ENCODE results near the gene SSR3.
"Not testable (repeated sequence)": the region's sequence is repeated elsewhere in the genome, so short reads cannot be mapped to it uniquely, and the experiment has no call there.

The SSR3 gene

DNA sequence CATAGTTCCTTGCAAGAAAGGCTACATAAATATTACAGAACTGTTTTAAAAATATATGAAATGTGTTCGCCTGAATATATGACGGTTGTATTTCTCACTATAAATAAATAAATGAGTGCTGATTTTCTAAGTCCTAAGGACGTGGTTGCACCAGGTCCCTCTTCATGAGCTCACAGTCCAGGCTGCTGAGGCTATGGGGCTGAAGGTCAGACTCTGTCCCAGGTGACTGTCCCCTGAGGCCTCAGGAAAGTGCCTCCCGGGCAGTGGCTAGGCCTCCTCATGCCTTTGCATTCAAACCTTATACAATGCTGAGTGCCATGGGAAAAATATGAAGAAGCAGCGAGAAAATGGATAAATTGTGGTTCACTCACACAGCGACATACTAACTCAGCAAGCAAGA, 43.5 kb upstream of the SSR3 start (continued):
- TF ChIP-seq, protein P1, sequence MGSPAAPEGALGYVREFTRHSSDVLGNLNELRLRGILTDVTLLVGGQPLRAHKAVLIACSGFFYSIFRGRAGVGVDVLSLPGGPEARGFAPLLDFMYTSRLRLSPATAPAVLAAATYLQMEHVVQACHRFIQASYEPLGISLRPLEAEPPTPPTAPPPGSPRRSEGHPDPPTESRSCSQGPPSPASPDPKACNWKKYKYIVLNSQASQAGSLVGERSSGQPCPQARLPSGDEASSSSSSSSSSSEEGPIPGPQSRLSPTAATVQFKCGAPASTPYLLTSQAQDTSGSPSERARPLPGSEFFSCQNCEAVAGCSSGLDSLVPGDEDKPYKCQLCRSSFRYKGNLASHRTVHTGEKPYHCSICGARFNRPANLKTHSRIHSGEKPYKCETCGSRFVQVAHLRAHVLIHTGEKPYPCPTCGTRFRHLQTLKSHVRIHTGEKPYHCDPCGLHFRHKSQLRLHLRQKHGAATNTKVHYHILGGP (tag by site-specific recombination; IDR thresholded peaks at IDR 0.05) = no peak
- TF ChIP-seq, protein P2, sequence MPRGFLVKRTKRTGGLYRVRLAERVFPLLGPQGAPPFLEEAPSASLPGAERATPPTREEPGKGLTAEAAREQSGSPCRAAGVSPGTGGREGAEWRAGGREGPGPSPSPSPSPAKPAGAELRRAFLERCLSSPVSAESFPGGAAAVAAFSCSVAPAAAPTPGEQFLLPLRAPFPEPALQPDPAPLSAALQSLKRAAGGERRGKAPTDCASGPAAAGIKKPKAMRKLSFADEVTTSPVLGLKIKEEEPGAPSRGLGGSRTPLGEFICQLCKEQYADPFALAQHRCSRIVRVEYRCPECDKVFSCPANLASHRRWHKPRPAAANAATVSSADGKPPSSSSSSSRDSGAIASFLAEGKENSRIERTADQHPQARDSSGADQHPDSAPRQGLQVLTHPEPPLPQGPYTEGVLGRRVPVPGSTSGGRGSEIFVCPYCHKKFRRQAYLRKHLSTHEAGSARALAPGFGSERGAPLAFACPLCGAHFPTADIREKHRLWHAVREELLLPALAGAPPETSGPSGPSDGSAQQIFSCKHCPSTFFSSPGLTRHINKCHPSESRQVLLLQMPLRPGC (tag by site-specific recombination; IDR thresholded peaks at IDR 0.05) = no peak

DNA sequence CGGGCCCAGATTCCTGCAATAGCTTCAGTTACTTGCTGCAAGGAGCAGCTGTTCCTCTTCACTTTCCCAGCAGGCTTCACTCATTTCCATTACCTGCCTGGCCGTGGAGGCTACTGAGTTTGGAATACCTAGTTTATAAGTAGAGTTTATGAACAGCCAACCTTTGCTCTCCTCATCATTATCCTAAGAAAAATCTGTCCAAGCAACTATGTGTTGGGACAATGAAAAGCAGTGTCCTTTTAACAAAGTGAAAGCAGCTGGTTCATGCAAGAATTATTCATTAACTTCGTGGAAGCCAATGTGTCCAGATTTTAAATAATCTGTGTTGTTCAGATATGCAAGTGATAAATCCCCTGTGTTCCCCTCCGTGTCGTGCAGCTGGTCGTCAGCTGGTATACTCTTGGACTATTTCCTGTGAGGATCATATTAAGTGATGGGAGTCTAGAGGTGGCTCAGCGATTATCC, 39.3 kb upstream of the SSR3 start:
- Histone ChIP-seq H3K36me3 (ENCODE audit: control insufficient read depth in 2 of 2, insufficient read depth in 1 of 2, low read length in 2 of 2) (no peaks in the 10 kb centered on the region), H3K27ac (ENCODE audit: extremely low read depth, low read depth, low read length) (no peak overlapping the region), H3K9me3 (ENCODE audit: control insufficient read depth, insufficient read depth, low read depth, low read length) (no peaks in the 10 kb centered on the region), H3K4me1 (ENCODE audit: control insufficient read depth, insufficient read depth, low read length) (no peaks in the 10 kb centered on the region), H3K4me3 (ENCODE audit: low read depth, low read length) (no peak overlapping the region)
- ChIA-PET POLR2A (no interaction called here), CTCF (no interaction called here)
- no peak for TF ChIP-seq ZNF138 (tag by site-specific recombination; IDR thresholded peaks at IDR 0.05; ENCODE audit: borderline replicate concordance)

DNA sequence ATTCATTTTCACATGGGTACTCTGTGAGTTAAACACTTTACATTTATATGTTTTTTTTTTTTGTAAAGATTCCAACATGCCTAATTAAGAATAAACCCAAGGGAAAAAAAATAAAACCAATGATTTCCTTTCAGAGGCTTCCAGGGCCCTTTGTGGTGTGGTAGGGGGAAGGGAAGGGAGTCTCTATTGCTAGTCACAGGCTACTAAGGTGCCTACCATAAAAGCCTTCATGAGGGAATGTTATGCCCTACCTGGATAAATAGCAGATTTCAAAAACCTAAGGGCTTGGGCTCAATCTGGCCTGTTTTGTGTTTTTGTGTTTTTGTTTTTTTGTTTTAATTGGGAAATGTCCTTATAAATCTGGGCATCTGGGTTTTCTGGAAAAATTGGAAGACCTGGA, 38.9 kb upstream of the SSR3 start:
- Histone ChIP-seq H3K27ac (ENCODE audit: extremely low read depth, low read depth, low read length) (no peak overlapping the region), H3K4me1 (ENCODE audit: control insufficient read depth, insufficient read depth, low read length) (no peaks in the 10 kb centered on the region), H3K4me3 (ENCODE audit: low read depth, low read length) (no peak overlapping the region), H3K9me3 (ENCODE audit: control insufficient read depth, insufficient read depth, low read depth, low read length) (no peaks in the 10 kb centered on the region), H3K36me3 (ENCODE audit: control insufficient read depth in 2 of 2, insufficient read depth in 1 of 2, low read length in 2 of 2) (no peaks in the 10 kb centered on the region)
- CTCF ChIA-PET = no interaction called here
- TF ChIP-seq ZNF366 (tag by site-specific recombination; conservative IDR thresholded peaks at IDR 0.05) = no peak
- TF ChIP-seq, protein P3, sequence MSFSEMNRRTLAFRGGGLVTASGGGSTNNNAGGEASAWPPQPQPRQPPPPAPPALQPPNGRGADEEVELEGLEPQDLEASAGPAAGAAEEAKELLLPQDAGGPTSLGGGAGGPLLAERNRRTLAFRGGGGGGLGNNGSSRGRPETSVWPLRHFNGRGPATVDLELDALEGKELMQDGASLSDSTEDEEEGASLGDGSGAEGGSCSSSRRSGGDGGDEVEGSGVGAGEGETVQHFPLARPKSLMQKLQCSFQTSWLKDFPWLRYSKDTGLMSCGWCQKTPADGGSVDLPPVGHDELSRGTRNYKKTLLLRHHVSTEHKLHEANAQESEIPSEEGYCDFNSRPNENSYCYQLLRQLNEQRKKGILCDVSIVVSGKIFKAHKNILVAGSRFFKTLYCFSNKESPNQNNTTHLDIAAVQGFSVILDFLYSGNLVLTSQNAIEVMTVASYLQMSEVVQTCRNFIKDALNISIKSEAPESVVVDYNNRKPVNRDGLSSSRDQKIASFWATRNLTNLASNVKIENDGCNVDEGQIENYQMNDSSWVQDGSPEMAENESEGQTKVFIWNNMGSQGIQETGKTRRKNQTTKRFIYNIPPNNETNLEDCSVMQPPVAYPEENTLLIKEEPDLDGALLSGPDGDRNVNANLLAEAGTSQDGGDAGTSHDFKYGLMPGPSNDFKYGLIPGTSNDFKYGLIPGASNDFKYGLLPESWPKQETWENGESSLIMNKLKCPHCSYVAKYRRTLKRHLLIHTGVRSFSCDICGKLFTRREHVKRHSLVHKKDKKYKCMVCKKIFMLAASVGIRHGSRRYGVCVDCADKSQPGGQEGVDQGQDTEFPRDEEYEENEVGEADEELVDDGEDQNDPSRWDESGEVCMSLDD (tag by site-specific recombination; IDR thresholded peaks at IDR 0.05) = no peak
- no peak for TF ChIP-seq BCL11B (tag by site-specific recombination; IDR thresholded peaks at IDR 0.05; ENCODE audit: low read depth)
- TF ChIP-seq ZNF175 (tag by site-specific recombination; IDR thresholded peaks at IDR 0.05) = no peak
- peak; percentile 38; the same call in 1 of the 2 replicates for TF ChIP-seq ZNF335 (tag by site-specific recombination; conservative IDR thresholded peaks at IDR 0.05)
- POLR2A ChIA-PET = no interaction called here

DNA sequence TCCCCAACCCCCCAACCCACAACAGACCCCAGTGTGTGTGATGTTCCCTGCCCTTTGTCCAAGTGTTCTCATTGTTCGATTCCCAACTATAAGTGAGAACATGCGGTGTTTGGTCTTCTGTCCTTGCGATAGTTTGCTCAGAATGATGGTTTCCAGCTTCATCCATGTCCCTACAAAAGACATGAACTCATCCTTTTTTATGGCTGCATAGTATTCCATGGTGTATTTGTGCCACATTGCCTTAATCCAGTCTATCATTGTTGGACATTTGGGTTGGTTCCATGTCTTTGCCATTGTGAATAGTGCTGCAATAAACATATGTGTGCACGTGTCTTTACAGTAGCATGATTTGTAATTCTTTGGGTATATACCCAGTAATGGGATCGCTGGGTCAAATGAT, 34.9 kb upstream of the SSR3 start:
- H3K27ac ChIP-seq (ENCODE audit: extremely low read depth, low read depth, low read length); POLR2A ChIA-PET; H3K4me1 ChIP-seq (ENCODE audit: control insufficient read depth, insufficient read depth, low read length); H3K36me3 ChIP-seq (ENCODE audit: control insufficient read depth in 2 of 2, insufficient read depth in 1 of 2, low read length in 2 of 2); H3K9me3 ChIP-seq (ENCODE audit: control insufficient read depth, insufficient read depth, low read depth, low read length); H3K4me3 ChIP-seq (ENCODE audit: low read depth, low read length); CTCF ChIA-PET: not testable (repeated sequence)
- TF ChIP-seq ZNF146 (tag by site-specific recombination; IDR thresholded peaks at IDR 0.05) = peak; percentile 85
- TF ChIP-seq, protein P4, sequence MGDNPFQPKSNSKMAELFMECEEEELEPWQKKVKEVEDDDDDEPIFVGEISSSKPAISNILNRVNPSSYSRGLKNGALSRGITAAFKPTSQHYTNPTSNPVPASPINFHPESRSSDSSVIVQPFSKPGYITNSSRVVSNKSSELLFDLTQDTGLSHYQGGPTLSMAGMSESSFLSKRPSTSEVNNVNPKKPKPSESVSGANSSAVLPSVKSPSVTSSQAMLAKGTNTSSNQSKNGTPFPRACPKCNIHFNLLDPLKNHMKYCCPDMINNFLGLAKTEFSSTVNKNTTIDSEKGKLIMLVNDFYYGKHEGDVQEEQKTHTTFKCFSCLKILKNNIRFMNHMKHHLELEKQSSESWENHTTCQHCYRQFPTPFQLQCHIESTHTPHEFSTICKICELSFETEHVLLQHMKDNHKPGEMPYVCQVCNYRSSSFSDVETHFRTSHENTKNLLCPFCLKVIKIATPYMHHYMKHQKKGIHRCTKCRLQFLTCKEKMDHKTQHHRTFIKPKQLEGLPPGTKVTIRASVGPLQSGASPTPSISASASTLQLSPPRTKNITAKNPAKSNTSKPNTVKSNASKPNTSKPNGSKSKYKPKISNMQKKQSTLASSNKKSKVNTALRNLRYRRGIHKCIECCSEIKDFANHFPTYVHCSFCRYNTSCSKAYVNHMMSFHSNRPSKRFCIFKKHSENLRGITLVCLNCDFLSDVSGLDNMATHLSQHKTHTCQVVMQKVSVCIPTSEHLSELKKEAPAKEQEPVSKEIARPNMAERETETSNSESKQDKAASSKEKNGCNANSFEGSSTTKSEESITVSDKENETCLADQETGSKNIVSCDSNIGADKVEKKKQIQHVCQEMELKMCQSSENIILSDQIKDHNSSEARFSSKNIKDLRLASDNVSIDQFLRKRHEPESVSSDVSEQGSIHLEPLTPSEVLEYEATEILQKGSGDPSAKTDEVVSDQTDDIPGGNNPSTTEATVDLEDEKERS (tag by site-specific recombination; IDR thresholded peaks at IDR 0.05) = 0 out of 2 replicates have a peak, but pooled peaks have one; percentile 31
